Erythroblast (primary cell): ENCODE data around the gene ELL.

Experiments used
- DNase-seq, 2 experiments: peaks; one replicate each; lab custom pipeline; 2025; lab: John Stamatoyannopoulos, UW
- GATA1 ChIP-seq: IDR thresholded peaks from 2 replicates; pipeline ENCODE4 v1.6.1; 2011; ENCODE audit warnings: low read depth, mild to moderate bottlenecking, control low read depth, low read length, moderate library complexity
- POLR2A ChIP-seq: IDR thresholded peaks from 2 replicates; pipeline ENCODE4 v1.6.1; 2011; ENCODE audit warnings: mild to moderate bottlenecking, low read length

Gene ELL

GRCh38 chr19:18521692-18522123, at the start of gene ELL:
ELL (minus strand) TSS chr19:18522070; CDS start chr19:18522055, 15 bp downstream.
- DNase-seq, result no peak
- no peak for TF ChIP-seq GATA1
- TF ChIP-seq POLR2A, result peak; percentile 68

GRCh38 chr19:18568367-18568766, 46.5 kb upstream of the ELL start:
- no peak for DNase-seq
- no peak for TF ChIP-seq GATA1
- no peak for TF ChIP-seq POLR2A

DNA sequence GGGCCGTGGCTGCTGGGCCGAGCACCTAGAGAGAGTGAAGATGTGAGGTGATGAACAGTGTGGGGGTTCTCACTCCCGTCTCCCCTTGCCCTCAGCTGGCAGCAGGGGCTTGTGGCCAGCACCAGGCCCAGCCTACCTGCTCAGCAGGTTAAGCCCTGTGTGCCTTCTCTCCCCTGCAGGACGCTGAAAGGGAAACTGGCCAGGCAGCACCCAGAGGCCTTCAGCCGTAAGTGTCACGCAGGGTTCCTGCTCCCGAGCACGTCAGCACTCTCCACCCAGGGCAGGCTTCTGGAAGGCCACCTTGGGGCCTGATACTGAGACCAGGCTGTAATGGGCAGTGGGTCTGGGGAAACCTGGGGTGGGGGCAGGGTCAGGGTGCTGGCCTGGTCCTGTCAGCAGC, 45.1 kb upstream of the ELL start:
- TF ChIP-seq POLR2A (no peak), GATA1 (no peak)
- no peak for DNase-seq

DNA sequence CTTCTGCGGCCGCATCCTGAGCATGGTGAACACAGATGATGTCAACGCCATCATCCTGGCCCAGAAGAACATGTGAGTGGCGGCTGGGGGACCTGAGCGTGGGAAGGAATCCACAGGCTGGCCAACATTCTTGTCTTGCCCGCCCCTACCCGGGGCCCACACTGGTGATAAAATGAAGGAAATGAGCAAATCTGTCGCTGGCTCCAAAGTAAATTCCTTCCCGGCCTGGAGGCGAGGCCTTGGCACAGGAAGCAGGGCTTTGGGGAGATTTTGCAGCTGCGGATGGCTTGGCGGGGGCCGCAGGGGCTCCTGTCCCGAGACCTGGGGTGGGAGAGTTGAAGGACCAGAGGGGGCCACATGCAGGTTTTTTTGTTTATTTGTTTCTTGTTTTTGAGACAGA, 40.2 kb upstream of the ELL start:
- TF ChIP-seq POLR2A (no peak), GATA1 (no peak)
- DNase-seq, result no peak

- no peak for DNase-seq
- TF ChIP-seq POLR2A, result no peak
- no peak for TF ChIP-seq GATA1
Measured at GRCh38 chr19:18559685-18560084, 37.8 kb upstream of the ELL start.

- TF ChIP-seq POLR2A, result no peak
- TF ChIP-seq GATA1, result no peak
- no peak for DNase-seq
Measured at GRCh38 chr19:18558604-18559003, 36.7 kb upstream of the ELL start.

DNA sequence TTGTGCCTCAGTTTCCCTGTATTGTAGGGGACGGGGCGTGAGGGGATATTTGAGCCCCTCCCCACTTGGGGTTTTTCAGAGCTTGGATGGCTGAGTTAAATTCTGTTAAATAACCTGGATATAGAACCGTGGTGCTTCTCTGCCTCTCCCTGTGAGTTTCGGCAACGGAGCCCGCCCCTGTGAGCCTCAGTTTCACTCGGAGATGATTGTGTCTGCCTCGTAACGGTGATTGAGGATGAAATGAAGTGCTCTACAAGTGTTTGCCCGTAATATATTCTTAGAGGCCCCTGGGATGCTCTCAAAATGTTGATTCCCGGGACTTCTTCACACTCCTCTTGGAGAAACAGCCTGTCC, 36.3 kb upstream of the ELL start:
- DNase-seq, result peak in 1 of 2 experiments; percentile 61

GRCh38 chr19:18557411-18558201, 35.7 kb upstream of the ELL start, which contains the start of gene KXD1:
KXD1 (plus strand) TSS chr19:18557870; CDS start chr19:18562057, 4,187 bp downstream.
- TF ChIP-seq GATA1 (no peak), POLR2A (peak; percentile 90)

More for the DNA sequence above, 36.3 kb upstream of the ELL start:
- TF ChIP-seq POLR2A (no peak), GATA1 (no peak)

GRCh38 chr19:18551631-18552030, 29.8 kb upstream of the ELL start:
- no peak for TF ChIP-seq POLR2A
- TF ChIP-seq GATA1, result no peak
- no peak for DNase-seq

More at GRCh38 chr19:18557411-18558201, 35.7 kb upstream of the ELL start, which contains the start of gene KXD1:
- DNase-seq, result peak; percentile 99 to 100

- DNase-seq, result peak; percentile 99 to 100
- TF ChIP-seq POLR2A (peak; percentile 86), GATA1 (peak; percentile 95)
Measured at GRCh38 chr19:18543814-18544475, 22.1 kb upstream of the ELL start.

- no peak for TF ChIP-seq GATA1
- TF ChIP-seq POLR2A, result no peak
- peak; percentile 95 to 98 for DNase-seq
Measured at GRCh38 chr19:18542941-18543813, 21.3 kb upstream of the ELL start, which contains the start of gene FKBP8. FKBP8 (minus strand) TSS chr19:18543573; CDS start chr19:18541970, 1,603 bp downstream.

DNA sequence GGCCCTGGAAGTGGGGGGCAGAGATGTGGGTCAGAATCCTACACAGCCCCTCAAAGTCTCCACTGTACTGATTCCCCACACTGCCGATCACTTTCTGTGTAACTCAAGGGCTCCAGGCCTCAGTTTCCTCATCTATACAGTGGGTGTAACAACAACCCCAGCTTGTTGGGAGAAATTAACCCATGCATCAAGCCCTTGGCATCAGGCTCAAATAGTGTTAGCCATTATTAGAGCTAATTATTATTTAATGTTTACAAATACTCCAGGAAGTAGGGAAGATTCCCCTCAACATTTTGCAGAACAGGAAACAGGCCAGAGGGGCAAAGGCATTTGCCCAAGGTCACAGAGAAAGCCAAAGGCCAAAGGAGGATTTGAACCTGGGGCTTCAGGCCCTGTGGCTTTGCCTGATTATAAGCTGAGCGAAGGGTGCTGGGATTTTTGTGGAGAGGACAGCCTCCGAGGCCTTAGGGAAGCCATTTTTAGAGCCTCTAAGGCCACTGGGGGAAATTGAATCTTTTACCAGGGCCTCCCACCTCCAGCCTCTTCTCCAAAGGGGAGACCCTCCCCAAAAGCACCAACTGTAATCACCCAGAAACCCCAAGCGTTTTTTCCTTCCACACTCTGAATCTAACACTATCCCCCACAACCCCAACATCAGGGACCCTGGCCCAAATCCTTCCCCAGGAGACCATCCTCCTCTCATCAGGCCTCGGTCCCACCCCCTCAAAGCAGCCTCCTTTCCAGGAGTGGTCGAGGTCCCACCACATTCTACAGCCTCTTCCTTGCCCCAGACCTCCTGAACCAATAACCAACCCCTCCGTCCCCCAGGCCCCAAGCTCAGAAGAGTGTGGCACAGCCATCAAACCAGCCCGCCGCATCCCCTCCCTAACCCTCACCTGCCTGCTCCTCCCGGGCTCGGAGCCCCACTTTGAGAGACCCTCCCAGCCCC, 20.4 kb upstream of the ELL start:
- TF ChIP-seq POLR2A, result no peak
- no peak for TF ChIP-seq GATA1
- DNase-seq, result peak in 1 of 2 experiments; percentile 53
